Heart right ventricle (tissue), 16 donors: ENCODE results near the gene TSPAN5. TPM values are rescaled to one million over a fixed set of nuclear protein-coding genes. Genes with fewer than 3 reads are reported as not detected.

ENCODE experiments used
- ATAC-seq, 8 donors: fragments of 200-7000 bp; cut with Tn5 transposase; one replicate each; pipeline ENCODE4 v1.9.1; 2020; ENCODE audit warnings: mild to moderate bottlenecking in 8 of 8, moderate library complexity in 8 of 8, moderate number of reproducible peaks in 1 of 8
- DNase-seq, 2 donors: peaks; one replicate each; pipeline ENCODE4 v3.0.0-alpha.2; 2020
- H3K27ac ChIP-seq, 10 donors: fragments of 200-600 bp; sonication (generic) in 2 of 10; one replicate each; pipeline versions ENCODE4 v1.5.0 to v1.8.0; 2020 to 2022; ENCODE audit warnings: mild to moderate bottlenecking in 3 of 10
- H3K27me3 ChIP-seq, 7 donors: fragments of 200-600 bp; one replicate each; pipeline ENCODE4 v1.8.0; 2021 to 2022; ENCODE audit warnings: mild to moderate bottlenecking in 2 of 7
- H3K36me3 ChIP-seq, 9 donors: fragments of 200-600 bp; sonication (generic) in 1 of 9; one replicate each; pipeline versions ENCODE4 v1.5.0 to v1.8.0; 2020 to 2022; ENCODE audit warnings: mild to moderate bottlenecking in 2 of 9
- H3K4me1 ChIP-seq, 9 donors: fragments of 200-600 bp; sonication (generic) in 1 of 9; one replicate each; pipeline versions ENCODE4 v1.5.0 to v1.8.0; 2020 to 2022; ENCODE audit warnings: mild to moderate bottlenecking in 4 of 9
- H3K4me3 ChIP-seq, 10 donors: fragments of 200-600 bp; sonication (generic) in 2 of 10; one replicate each; pipeline versions ENCODE4 v1.5.0 to v1.8.0; 2020 to 2022; ENCODE audit warnings: mild to moderate bottlenecking in 7 of 10, moderate library complexity in 2 of 10
- H3K9me3 ChIP-seq, 11 donors: fragments of 200-600 bp in 10 of 11; sonication (generic) in 2 of 11; one replicate each; pipeline versions ENCODE4 v1.5.0 to v1.8.0; 2013 to 2022; ENCODE audit warnings: mild to moderate bottlenecking in 2 of 11, control low read depth in 1 of 11, moderate library complexity in 1 of 11
- CTCF ChIP-seq, 9 donors: fragments of 200-600 bp; sonication (generic) in 2 of 9; IDR thresholded peaks; one replicate each; pipeline versions ENCODE4 v1.5.0 to v1.8.0; 2021 to 2022; ENCODE audit warnings: antibody characterized with exemption in 9 of 9, mild to moderate bottlenecking in 5 of 9, moderate library complexity in 1 of 9
- WGBS, 2 donors: extraction: QIAGEN DNeasy Blood & Tissue Kit; methylation state at CpG; one replicate each; pipeline ENCODE4 v1.1.7; 2013; ENCODE audit warnings: inconsistent platforms in 1 of 2; 5-methylcytosine and 5-hydroxymethylcytosine counted together
- intact Hi-C, 10 donors: fragments of 100-400 bp; cut with DNase I; formaldehyde crosslinking; loops; one replicate each; pipeline versions ENCODE4 v1.11.1 to v1.14.2; 2022
- polyA plus RNA-seq, 2 donors: library from polyadenylated mRNA; stranded (reverse); fragments of 200-250 nt; gene quantifications; one replicate each; pipeline ENCODE4 v1.2.3, GENCODE V29; 2013
- total RNA-seq, 10 donors: library from RNA; stranded (reverse); fragmentation: NEBNext Ultra II Directional in 3 of 10; extraction: Animal tissue kit (Norgen Biotek cat#: 25700) in 3 of 10; gene quantifications; one replicate each; pipeline versions ENCODE4 v1.2.1 to v1.2.4, GENCODE V29; 2021 to 2023
- donor health status: Arrhythmogenic right ventricular cardiomyopathy.
- donor health status: ischemic (EF 13 %, LVEDD 7.1; RV severe dilation, severe dysfunction).
- donor health status: healthy with polysubstance abuse.
- donor health status: DM: no; HTN: yes; CAD: no.
- donor health status: DM: no; HTN: no; CAD: no.
- donor health status: ischemic (EF 25% LVEDD 6.9; RV normal size, moderate dysfunction).
- donor health status: ischemic (EF 25% LVEDD 5.7; RV mildly dilated, moderate dysfunction).
- donor health status: healthy.
- donor health status: DM: yes; HTN: yes; CAD: no.
- donor health status: Ischemic cardiomyopathy.
- donor health status: ischemic (EF 35%, LVEDD 5.7; RV mildly dilated, moderate dysfunction).
- donor health status: nonischemic (EF 11% LVEDD 7.7; RV severe dilation, severe dysfunction).
- donor health status: DM: yes; HTN: yes; CAD: no.
- donor health status: PGD.
- donor health status: ischemic (EF 29% LVEDD 5.4; RV normal size, mild dysfunction).
- donor health status: nonischemic (EF 23%, LVEDD 6.1; RV moderate dilation, normal function).

The TSPAN5 gene
- total and polyA plus RNA-seq, 12 donors = 0.85 to 6.7 (median 3.8) TPM

- ATAC-seq (no peak), DNase-seq (no peak)
- intact Hi-C loops = loop anchor here in 2 of 10 donors (10.0 kb wide), 2 partner anchors 184 to 934 kb away; partner anchors contain the start of gene TSPAN5 (in 1 of the 2)
- no peaks in the 10 kb centered on the region for H3K36me3 ChIP-seq
- no peaks in the 10 kb centered on the region for H3K27me3 ChIP-seq
- no peak overlapping the region for H3K4me3 ChIP-seq
- TF ChIP-seq CTCF (IDR thresholded peaks at IDR 0.05) = no peak
- H3K9me3 ChIP-seq = no peaks in the 10 kb centered on the region
- peaks cover 0 to 28% (median 17%) of the 10 kb centered on the region in 9 donors for H3K4me1 ChIP-seq
- 87 to 90% methylated on average over 7 of the region's 7 CpGs for WGBS, 2 donors
- H3K27ac ChIP-seq = no peak overlapping the region
Measured at GRCh38 chr4:98470831-98471230, 187.6 kb downstream of the TSPAN5 start.

GRCh38 chr4:98470366-98470765 lies 188.0 kb downstream of the TSPAN5 start:
- Histone ChIP-seq H3K4me3 (no peak overlapping the region), H3K27ac (no peak overlapping the region), H3K4me1 (peaks cover 0 to 28% (median 17%) of the 10 kb centered on the region in 9 donors), H3K36me3 (no peaks in the 10 kb centered on the region), H3K9me3 (no peaks in the 10 kb centered on the region), H3K27me3 (no peaks in the 10 kb centered on the region)
- 87 to 91% methylated on average over 3 of the region's 3 CpGs for WGBS, 2 donors
- no peak for ATAC-seq
- DNase-seq = no peak
- intact Hi-C loops = loop anchor here in 2 of 10 donors (10.0 kb wide), 2 partner anchors 184 to 934 kb away; partner anchors contain the start of gene TSPAN5 (in 1 of the 2)
- no peak for TF ChIP-seq CTCF (IDR thresholded peaks at IDR 0.05)

GRCh38 chr4:98469771-98470170 lies 188.6 kb downstream of the TSPAN5 start:
- H3K4me1 ChIP-seq = peaks cover 0 to 28% (median 17%) of the 10 kb centered on the region in 9 donors
- intact Hi-C loops = loop anchor here in 8 of 10 donors (5.0 to 10.0 kb wide), 13 partner anchors 158 to 993 kb away; partner anchors contain the start of gene TSPAN5 (in 3 of the 8)
- ATAC-seq (no peak), DNase-seq (no peak)
- WGBS, 2 donors = 63 to 67% methylated on average over 2 of the region's 2 CpGs
- H3K4me3 ChIP-seq = no peak overlapping the region
- peak overlapping the region in 1 of 10 donors; percentile 10 for H3K27ac ChIP-seq
- no peaks in the 10 kb centered on the region for H3K36me3 ChIP-seq
- no peak for TF ChIP-seq CTCF (IDR thresholded peaks at IDR 0.05)
- no peaks in the 10 kb centered on the region for H3K27me3 ChIP-seq
- no peaks in the 10 kb centered on the region for H3K9me3 ChIP-seq

- H3K27me3 ChIP-seq = no peaks in the 10 kb centered on the region
- ATAC-seq = peak in 4 of 8 donors; percentile 30 to 71 (median 51)
- intact Hi-C loops = loop anchor here in 7 of 10 donors (5.0 to 10.0 kb wide), 12 partner anchors 159 to 994 kb away; partner anchors contain the start of gene TSPAN5 (in 2 of the 7)
- no peaks in the 10 kb centered on the region for H3K9me3 ChIP-seq
- H3K36me3 ChIP-seq = no peaks in the 10 kb centered on the region
- H3K4me1 ChIP-seq = peaks cover 0 to 28% (median 17%) of the 10 kb centered on the region in 9 donors
- no peak for TF ChIP-seq CTCF (IDR thresholded peaks at IDR 0.05)
- WGBS, 2 donors = 29 to 49% methylated on average over 6 of the region's 6 CpGs
- no peak overlapping the region for H3K4me3 ChIP-seq
- peak; percentile 28 to 29 for DNase-seq
- H3K27ac ChIP-seq = peak overlapping the region in 2 of 10 donors; percentile 13 to 25
Measured at GRCh38 chr4:98468709-98469108, 189.7 kb downstream of the TSPAN5 start.
